SKM-1 (cell line): ENCODE data around the gene ACOX2.

Experiments
- DNase-seq: peaks from one replicate; lab custom pipeline; 2025; ENCODE audit not compliant: unreplicated experiment; lab: John Stamatoyannopoulos, UW

ACOX2 gene

DNA sequence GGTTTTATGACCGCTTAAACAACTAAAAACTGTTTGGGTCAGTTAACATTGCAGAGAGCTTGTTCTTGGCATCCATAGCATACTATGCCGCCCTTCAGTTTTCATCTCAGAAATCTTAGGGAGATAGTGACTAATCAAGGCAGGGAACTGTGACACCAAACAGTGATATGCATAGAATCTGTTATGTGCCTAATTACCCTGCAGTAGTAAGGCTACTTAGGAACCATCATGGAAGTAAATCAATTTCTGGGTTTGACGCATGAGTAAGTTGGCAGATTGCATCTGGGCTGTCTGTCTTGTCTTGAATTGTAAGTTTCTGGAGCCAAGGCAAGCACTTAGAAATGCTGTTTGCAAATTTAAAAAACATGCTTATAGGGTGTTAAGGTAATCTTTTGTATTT, 22.6 kb downstream of the ACOX2 start:
- DNase-seq, result no peak

GRCh38 chr3:58508437-58508836, 28.6 kb downstream of the ACOX2 start:
- no peak for DNase-seq

DNA sequence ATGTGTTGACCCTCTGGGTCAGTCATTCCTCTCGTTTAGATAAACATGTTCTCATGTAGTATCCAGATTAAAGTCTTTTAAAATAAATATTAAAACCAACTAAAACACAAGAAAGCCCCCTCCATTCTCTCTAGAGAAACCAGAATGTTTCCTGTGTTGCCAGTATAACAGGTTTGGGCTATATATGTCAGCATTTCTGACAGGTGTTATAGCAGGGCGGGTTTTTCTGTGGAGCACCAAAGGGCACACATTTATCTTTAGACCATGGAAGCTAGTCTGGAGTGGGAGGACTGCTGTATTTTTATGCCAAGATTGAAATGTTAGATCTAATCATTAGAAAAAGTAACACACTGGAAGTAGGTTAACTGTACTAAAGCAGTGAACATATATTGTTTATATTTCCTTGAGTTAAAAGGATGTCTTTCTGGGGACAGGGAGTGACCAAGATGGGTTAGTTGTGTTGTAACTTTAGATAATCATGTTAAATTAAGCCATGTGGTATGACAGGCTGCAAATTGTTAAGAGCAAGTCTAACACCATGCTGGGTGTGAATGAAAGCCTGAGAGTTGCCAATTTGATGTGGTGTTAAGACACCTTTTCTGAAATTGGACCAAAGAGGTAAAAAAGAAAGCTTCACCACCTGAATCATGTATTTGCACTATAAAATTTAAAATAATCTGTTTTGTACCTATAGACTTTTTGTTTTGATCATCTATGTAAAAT, 29.5 kb downstream of the ACOX2 start:
- DNase-seq, result no peak

- no peak for DNase-seq
Measured at GRCh38 chr3:58502872-58503271, 34.1 kb downstream of the ACOX2 start.

GRCh38 chr3:58497097-58497496, 39.9 kb downstream of the ACOX2 start:
- DNase-seq, result no peak

- no peak for DNase-seq
Measured at GRCh38 chr3:58496206-58496857, 40.7 kb downstream of the ACOX2 start.

DNA sequence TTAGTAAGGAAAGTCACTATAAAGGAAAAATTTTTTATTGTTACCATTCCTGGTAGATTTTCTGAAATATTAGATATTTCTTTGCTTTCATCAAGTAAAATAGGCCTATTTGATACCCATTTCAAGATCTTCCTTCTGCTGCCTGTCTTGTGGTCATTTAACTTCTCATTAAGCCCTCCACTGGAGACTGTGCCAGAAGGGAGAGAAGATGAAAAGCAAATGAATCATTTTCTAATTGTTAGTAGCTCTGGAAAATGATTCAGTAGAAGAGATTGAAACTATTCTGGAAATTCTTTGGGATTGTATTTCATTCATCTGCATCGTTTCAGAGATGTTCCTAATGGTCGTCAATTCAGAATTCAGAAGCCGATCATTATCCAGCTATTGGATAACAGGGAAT, 41.9 kb downstream of the ACOX2 start:
- DNase-seq, result no peak

- no peak for DNase-seq
Measured at GRCh38 chr3:58494107-58494506, 42.9 kb downstream of the ACOX2 start.

DNA sequence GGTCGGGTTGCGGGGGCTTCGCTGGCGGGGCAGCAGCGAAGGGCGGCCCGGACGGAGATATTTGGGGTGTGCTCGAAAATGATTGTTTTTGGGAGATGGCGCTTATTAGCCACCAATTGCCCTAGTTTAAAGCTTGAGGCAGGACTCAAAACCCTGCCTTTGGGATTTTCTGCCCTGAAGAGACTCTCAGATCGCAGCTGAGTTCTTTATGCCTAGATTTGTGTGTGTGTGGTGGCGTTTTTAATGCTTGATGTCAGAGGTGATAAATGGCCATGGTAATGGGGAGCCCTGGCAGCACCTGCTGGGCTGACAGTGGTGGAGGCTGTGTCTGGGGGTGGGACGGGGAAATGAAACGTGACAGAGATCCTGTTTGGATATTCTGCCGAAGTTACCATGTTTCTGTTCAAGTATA, 44.5 kb downstream of the ACOX2 start:
- no peak for DNase-seq

DNA sequence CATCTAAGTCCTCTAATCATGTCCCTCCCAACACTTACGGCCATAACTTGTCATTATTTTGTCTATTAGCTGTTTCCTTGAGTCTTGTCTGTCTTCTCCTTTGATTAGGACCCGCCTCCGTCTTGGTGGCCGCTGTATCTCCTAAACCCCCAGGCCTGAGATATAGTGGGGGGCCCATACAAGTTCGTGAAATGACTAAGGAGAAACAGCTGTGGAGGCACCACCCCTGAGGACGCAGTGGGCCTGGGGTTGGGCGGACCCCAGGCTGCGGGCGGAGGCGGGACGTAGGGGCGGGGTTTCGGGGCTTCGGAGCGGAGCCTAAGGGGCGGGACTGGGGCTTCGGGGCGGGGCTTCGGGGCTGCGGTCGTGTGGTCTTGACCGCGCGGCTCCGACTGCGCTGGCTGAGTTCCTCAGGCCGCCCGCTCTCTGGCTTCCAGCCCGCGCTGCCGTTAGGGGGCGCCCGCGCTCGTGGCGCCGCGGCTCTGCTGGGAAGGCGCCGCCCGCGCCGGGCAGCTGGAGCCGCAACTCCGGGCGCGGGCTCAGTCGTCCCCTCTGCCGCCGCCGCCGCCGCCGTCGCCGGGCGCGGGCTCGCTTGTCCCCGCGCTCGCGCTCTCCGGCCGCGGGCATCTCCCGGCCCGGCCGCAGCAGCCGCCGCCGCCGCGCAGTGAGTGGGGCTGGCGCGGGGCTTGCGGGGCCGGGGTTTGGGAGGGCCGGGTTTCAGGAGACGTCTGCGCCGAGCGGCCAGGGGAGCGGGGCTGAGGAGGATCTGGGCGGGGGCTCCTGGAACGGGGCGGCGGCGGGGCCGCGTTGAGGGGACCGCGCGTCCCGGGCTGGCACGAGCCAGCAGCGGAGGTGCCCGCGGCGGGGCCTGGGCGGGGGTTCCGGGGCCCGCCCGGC, 45.2 kb downstream of the ACOX2 start, which contains the start of gene KCTD6:
Gene KCTD6 (plus strand): TSS at position 591 of the 897 bp plus-strand sequence. CDS start 6,660 bp downstream, outside the sequence.
- DNase-seq, result peak; percentile 78

DNA sequence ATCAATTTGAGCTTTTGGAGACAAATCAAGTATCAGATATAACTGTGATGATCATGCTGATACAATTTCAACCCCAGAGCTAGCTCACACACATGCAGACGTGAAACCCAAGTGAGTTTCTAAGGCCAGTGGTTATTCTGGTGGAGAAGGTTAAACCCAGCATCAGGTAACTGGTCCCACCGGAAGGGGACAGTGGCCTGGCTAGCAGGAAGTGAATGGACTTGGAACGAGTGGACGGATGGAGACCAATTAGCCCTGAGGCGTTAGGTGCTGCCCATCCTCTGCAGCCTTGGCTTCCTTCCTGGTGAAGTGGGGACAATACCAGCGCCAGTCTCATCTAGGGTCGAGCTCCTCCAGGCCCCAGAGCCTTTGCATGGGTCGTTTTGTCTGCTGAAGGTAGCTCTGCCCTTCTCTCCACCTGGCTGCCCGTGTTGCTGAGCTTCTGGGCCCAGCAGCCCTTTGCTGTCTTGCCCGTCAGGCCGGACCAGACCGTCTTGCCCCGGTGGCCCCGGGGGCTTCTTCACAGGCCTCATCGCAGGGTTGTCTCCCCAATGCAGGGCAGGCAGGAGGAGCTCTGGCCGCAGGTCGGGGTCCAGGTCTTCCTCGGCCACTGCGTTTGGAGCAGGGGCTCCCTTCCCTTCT, 46.0 kb downstream of the ACOX2 start:
- no peak for DNase-seq

- no peak for DNase-seq
Measured at GRCh38 chr3:58488967-58489366, 48.0 kb downstream of the ACOX2 start.

DNA sequence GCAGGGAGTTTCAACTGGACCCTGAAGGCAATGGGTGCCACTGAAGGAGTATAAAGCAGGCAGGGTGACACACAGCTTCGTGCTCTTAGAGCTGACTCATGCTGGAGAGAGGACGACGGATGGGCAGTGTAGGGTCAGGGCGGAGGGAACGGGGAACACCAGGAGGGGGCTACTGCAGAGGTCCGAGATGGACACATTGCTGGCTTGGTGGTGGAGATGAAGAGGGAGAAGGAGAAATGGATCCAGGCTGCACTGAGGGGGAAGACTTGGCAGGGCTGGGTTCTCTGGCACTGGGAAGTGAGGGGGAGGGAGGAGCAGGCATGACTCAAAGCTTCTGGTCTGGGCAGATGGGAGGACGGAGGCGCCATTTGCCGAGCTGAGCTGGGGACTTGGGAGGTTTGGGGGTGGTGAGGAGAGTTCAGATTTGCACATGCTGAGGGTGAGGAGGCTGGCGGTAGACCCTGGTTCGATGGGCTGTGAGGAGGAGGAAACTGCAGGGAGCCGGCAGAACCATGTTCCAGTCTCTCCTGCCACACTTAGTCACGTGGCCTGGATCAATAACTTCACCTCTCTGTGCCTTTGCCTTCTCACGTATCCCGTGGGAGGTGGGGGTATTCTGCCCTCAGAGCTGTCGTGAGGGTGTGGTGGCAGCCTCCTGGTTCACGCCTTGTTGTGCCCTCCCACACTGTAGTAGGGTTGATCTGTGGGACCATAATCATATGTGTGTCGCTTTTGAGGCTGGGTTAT, 49.7 kb downstream of the ACOX2 start:
- DNase-seq, result no peak

- DNase-seq, result no peak
Measured at GRCh38 chr3:58485801-58486435, 51.1 kb downstream of the ACOX2 start.

- no peak for DNase-seq
Measured at GRCh38 chr3:58484722-58485069, 52.3 kb downstream of the ACOX2 start.

DNA sequence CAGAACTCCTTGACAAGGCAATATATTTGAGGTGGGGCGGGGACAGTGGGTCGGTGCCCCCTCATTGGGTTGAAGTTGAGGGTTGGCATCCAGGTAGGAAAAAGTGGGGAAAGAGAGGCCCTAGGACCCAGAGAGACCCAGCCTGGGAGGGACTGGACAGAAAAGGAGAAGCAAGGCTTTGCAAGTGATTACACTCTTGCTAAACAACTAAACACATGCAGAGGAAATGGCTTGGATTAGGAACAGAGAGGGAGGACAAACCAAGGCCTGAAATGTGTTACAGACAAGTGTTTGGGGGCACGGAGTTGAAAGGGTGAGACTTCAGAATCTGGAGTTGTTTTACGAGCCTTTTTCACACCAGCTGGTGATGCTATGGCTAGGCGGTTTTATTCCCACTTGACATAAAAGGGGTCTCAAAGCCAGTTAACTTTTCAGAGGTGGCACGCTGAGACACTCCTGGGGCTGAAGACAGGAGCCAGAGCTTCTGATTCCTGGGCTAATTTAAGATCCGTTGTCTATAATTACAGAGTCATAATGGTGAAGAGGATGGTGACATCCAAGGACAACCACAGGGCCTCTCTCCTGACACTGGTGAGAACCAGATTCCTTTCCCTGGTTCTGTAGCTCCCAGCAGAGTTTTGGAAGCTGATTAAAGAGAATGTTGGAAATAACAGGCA, 52.8 kb downstream of the ACOX2 start:
- DNase-seq, result peak; percentile 23

DNA sequence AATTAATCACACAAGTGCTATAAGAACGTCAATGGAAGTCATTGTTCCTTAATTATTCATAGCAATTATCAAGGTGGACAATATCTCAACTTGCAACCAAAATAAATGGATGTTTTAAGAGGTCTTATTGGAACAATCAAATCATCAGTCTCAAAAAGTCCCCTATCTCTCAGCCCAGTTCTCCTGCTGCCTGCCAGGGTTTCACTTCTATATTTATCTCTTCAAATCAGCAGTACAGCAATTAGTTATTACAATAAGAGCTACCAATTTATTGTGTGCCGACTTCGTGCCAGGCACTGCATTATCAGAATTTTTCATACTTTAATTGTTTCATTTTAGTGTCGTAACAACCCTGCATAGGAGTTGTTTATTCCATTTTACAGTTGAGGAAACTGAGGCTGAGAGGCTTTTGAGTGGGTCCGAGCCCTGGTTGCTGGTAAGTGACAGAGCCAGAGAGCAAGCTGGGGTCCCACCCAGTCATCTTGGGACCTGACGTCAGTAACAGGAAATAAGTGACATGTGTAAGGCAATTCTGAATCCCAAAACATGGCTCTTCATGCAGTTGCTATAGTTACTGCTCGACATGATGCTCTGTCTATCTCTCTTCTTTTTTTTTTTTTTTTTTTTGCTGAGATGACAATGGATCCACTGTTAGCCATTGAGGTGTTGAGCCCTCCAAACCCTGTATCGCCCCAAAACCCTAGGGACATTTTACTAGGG, 53.9 kb downstream of the ACOX2 start:
- DNase-seq, result no peak

DNA sequence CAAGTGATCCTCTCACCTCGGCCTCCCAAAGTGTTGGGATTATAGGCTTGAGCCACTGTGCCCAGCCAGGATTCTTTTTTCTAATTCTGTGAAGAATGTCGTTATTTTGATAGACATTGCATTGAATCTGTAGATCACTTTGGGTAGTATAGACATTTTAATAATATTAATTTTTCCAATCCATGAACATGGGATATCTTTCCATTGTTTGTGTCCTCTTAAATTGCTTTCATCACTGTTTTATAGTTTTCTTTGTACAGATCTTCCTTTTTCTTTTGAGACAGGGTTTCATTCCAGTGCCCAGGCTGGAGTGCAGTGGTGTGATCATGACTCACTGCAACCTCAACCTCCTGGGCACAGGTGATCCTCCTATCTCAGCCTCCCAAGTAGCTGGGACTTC, 56.7 kb downstream of the ACOX2 start:
- no peak for DNase-seq

GRCh38 chr3:58478781-58479180, 58.2 kb downstream of the ACOX2 start:
- no peak for DNase-seq
